ENCODE measurements around the gene C12orf57.
A peak's percentile ranks its signal among the peaks of the same experiment; 100 is the strongest.

The C12orf57 gene

DNA sequence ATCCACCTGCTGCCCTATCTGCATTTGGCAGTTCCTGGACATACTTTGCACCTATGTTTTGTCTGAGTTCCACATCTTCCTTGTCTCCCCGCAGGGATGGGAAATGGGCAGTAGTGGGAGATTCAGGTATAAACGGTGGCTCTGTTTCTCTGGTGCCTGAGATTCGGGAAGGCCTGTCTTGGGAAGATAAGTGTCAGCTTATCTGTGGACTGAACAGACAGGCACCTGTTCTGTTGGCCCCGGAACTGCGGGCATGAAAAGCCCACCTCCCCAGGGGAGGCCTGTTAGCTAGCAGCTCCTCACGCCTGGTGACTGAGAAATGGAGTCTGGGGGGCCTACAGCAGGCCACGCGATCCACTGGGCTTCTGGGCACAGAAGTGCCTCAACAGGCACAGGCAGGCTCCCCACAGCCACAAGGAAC is 20.8 kb downstream of the C12orf57 start:
- DNase-seq (ENCODE audit: low read depth in 2 of 2) = no peak

DNA sequence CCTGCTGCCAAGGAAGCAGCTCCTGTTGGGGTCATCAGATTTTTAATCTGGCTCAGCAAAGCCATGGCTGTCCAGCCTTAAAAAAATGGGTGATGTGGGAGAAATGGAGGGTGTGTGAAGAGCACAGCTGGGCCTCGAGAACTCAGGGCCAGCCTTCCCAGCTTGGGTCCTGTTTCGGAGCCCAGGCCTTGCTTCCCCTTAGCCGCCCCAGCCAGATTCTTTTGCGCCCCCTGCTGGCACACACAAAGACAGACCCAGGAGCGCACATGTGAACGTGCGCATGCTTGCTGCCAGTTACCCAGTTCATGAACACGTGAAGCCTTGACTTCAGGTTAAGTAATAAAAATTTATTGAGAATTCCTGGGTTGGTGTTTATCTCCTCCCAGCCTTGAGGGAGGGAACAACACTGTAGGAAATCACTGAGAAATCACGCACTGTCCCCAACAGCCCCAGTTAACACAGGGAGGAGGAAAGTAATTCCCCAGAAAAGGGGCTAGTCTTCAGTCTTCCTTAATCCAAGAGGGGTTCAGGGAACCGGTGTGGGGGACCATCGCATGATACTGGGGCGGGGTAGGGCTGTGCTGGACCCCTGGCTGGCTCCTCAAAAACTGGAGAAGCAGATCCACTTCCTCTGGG is 21.3 kb downstream of the C12orf57 start:
- peak; percentile 76 to 81 for DNase-seq (ENCODE audit: low read depth in 2 of 2)

DNA sequence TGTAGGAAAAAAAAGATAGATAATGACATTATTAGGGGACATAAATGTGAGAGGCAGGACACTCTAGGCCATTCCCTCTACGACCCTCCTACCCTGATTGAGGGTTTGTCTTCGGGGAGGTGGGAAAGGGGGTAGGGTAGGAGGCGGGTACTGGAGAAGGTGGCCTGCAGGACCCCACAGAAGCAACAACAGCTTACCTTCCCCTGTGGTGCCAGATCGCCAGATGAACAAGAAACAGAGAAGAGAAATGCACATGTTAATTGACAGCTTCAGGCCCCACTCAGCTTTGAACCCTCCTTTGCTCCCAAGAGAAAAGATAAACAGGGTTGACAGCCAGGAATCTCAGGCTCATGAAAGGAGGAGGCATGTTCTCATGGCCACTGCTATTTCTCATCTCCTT is 21.9 kb downstream of the C12orf57 start:
- DNase-seq (ENCODE audit: low read depth in 2 of 2) = no peak

DNA sequence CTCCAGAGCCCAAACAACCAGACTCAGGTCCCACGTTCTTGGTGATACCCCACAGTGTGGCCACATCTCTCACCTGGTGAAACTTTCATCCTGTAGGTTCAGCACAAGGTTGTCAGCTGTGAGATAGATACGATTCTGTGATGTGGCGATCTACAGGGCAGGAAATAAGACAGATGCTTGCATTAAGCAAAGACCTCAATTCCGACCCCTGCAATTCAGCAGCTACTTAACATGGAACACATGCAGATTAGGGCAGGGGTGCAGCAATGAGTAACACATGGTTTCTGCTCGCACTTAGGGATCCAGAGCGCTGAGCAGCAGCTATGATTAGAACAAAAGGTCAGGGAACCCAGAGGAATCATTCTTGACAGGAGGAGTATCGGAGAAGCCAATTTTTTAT is 22.5 kb downstream of the C12orf57 start:
- no peak for DNase-seq (ENCODE audit: low read depth in 2 of 2)

DNA sequence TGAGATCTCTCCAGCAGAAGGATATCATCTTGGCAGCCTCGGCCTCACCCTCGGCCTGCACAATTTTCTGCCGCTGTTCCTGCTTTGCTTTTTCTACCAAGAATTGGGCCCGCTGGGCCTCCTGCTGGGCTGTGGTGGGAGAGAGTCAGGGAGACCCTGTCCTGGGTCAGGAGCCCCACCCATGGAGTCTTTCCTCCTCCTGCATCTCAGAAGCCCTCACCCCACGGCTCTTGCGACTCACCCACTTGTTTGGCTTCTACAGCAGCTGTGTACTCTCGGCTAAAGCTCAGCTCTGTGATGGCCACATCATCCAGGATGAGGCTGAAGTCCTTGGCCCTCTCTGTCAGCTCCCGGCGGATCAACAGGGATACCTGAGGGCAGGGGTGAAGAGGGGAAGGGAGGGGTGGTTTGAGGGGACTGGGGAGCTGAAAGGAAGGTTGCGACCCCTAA is 23.9 kb downstream of the C12orf57 start:
- DNase-seq (ENCODE audit: low read depth in 2 of 2) = no peak

DNA sequence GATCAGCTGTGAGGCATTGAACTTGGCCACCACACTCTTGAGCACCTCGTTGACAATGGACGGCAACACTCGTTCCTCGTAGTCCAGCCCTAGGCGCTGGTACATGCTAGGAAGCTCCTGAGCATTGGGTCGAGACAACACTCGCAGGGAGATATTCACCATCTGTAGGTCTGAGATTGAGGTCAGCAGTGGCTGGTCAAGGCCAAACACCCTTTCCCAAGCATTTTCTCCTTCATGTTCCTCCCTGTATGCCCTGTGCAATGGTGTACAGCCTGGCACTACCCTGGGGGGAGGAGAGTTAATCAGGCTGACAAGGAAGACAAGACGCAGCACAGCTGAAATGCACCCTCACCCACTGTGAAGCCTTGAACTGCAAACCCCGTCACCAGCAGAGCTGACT is 24.6 kb downstream of the C12orf57 start:
- no peak for DNase-seq (ENCODE audit: low read depth in 2 of 2)

DNA sequence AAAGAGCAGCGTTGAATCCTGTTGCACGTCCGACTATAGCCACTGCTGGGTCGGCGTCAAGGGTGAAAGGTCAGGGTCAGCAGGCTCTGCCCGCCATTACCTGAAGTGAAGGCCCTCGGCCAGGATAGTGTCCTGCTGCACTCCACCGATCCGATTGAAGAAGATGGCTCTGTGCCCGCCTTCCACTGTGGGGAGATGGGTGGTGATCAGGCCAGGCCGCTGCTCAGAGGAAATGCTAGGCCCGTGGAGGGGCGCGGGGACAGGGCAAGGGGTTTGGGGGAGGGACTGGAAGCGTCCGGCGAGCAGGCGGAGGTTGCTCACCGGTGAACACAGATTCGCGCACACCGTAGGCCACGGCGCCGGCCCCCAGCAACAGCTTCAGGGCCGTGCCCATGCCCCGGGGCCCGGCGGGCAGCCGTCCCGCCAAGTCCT is 26.3 kb downstream of the C12orf57 start:
- no peak for DNase-seq (ENCODE audit: low read depth in 2 of 2)

DNA sequence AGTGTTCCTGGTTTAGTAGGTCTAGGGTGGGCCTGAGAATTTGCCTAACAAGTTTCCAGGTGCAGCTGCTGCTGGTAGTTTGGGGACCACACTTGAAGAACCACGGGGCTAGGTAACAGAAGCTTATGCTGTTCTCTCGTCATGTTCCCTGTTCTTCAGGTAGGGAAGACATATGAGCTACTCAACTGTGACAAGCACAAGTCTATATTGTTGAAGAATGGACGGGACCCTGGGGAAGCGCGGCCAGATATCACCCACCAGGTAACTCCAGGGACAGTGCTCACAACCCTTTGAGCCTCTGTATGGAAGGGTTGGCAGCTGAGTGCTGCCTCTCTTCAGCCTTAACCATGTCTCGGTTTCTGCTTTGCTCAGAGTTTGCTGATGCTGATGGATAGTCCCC is 30.4 kb downstream of the C12orf57 start:
- no peak for DNase-seq (ENCODE audit: low read depth in 2 of 2)

DNA sequence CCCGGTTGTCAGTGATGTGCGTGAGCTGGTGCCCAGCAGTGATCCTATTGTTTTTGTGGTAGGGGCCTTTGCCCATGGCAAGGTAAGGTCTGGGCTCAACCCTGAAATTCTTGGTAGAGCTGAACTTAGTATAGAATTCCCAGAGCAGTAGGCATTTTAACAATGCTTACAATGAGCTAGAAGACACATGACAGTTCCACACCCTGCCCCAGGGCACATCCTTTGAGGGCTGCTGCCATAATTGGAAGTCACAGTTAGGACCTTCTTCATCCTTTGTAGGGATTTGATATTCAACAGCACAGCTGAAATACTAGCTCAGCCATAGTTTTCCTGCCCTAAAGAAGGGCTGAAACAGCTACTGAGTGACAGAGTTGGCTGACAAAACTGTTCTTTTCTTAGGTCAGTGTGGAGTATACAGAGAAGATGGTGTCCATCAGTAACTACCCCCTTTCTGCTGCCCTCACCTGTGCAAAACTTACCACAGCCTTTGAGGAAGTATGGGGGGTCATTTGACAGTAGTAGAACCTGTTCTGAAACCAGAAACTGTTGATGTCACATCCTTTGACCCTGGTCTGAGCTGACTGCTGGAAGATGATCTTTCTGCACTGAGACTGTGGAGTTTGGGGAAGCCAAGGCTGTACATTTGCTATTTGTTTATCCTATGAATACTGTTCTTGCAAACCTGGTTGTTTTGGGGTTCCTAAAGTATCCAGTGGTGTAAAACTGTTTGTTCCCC is 31.6 kb downstream of the C12orf57 start:
- no peak for DNase-seq (ENCODE audit: low read depth in 2 of 2)

DNA sequence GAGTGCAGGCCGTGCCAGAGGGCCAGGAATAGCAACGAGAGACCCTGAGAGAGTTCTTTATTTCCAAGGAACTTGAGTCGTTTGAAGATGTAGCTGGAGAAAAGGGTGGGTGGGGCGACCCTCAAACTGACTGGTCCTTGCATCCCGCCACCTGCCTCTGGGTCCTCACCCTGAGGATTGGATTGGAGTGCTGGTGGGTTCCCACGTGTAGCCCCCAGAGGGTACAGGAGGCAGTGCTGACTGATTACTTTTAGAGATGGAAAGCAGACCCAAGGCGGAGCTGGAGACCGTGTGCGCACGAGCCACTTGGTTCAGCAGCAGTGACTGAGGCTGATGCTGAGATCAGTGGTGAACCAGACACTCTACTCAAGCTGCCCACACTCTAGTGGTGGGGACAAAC is 33.8 kb downstream of the C12orf57 start:
- no peak for DNase-seq (ENCODE audit: low read depth in 2 of 2)

DNA sequence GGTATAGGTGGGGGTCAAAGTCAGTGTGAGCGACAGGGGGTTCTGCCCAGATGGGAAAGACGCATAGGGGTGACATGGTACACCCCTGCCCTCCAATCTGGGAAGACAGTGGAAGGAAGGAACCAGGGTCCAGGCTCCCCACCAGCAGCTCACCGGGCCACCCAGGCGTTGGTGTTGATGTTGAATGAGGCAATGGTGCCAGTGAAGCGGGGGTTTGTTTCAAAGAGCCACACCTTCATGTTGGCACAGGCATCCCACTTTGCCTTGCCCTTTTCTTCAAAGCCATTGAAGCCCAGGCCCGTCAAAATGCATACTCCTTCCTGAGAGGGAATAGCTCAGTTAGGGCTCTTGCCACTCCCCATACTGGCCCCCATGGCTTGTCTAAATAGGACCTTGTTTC is 34.4 kb downstream of the C12orf57 start:
- DNase-seq (ENCODE audit: low read depth in 2 of 2) = no peak

DNA sequence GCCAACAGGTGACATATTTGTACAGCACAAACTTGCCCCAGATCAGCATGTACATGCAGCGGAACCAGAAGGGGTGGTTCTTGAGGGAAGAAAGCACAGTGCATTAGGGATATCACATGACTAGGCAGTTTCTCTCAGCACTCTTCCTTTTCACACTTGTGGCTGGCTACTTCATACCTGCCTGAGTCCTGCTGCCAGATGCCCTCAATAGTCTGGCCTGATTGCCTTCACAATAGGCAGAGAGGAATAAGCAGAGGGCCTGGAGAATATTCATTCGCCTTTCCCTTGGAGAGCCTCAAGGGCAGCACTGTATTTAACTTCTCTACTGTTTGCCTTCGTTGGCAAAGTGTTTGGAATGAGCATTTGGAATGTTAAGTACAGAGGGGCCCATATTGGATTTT is 34.8 kb downstream of the C12orf57 start:
- DNase-seq (ENCODE audit: low read depth in 2 of 2) = no peak

DNA sequence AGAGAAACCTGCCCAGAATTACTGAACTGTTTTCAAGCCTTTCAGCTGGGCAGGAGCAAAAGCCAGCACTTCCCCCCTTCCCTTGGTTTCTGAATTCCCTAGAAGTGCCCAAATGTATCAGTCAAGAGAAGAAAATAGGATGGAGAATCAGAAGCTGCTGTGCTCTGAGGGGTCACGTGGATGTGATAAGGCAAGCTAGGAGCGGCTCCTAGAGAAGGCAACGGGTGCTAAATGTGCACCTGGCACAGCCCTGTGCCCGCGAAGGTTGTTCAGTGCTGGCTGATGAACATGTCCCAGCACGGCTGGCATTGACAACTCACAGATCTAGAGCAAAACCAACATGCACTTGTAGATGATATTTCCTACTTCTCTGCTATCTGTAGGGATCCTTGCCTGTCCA is 35.2 kb downstream of the C12orf57 start:
- no peak for DNase-seq (ENCODE audit: low read depth in 2 of 2)

DNA sequence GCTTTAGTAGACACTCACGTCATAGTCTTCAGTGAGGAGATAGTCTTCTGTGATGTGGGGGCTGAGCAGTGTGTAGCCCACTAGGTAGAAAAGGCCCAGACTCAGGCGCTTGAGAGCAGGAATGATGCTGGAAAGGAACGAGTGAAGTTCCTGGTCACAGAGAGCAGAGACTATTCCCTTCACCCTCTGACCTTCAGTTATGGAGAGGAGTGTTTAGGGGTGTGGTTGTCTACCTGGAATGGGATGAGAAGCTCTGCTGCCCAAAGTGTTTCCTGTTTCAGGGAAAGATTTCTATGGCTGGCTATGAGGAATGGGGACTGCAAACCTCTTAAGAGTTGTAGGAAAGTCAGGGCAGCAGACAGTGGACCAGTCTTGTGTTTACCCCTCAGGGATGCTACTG is 35.6 kb downstream of the C12orf57 start:
- DNase-seq (ENCODE audit: low read depth in 2 of 2) = no peak

DNA sequence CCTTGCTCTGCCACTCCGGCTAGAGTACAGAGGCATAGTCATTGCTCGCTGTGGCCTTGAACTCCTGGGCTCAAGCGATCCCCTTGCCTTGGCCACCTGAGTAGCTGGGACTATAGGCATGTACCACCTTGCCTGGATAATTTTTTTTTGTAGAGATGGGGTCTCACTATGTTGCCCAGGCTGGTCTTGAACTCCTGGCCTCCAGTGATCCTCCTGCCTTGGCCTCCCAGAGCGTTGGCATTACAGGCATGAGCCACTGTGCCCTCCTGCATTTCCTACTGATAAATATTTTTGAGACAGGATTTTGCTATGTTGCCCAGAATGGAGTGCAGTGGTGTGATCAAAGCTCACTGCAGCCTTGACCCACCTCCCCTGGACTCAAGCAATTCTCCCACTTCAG is 36.3 kb downstream of the C12orf57 start:
- DNase-seq (ENCODE audit: low read depth in 2 of 2) = no peak

DNA sequence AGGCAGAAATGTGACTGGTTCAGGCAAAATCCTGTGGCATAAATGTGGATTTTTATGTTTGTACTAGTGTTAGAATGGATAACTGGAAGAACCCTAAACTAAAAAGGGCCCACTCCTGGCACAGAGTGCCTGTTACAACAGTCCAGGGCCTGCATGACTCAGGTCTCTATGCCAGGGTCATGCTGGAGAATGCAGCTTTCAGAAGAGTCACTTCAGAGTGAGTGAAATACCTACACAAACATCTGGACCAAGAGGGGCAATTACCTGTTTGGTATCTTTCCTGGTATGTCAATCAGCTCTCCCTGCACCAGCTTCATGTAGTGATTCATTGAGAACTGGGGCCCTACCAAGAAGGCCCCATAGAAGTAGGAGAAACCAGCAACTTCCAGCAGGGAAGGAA is 36.9 kb downstream of the C12orf57 start:
- no peak for DNase-seq (ENCODE audit: low read depth in 2 of 2)

DNA sequence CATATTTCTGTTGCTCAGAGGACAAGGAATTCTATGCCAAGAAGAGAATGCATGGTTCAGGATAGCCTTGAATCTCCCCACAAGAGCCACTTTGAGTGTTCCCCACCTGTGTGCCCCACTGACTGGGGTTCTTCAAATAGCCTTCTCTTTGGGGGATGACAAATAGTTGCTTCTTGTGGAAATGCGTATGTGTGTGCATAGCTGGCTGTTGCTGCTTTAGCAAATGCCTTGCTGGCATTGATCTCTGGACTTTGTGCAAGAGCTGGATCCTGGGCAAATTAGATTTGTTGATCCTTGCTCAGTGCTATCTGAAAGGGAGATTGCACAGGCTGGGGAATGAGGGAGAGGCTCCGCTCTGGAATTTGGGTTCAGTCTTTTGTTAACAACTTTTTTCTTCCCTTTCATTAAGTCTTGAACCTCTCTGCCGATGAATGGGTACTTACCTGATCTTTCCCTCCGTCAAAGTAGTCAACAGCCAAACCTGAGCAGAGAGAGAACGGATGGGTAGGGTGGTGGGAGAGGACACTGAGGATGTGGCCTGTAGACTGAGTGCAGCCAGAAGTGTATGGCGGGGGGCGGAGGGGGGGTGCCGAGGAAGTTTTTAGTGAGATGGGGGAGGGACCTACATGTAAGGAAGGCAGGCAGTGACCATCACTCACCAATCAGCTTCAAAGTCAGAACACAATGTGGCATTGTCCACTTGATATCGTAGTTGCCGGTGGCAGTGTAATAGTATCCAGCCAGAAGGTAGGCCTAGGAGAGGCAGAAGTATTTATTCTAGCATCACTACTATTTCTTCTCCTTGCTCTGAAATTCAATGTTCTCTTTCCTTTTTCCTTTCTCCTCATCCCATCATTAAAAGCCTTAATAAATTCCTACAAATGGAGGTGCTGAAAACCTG is 37.6 kb downstream of the C12orf57 start:
- no peak for DNase-seq (ENCODE audit: low read depth in 2 of 2)

DNA sequence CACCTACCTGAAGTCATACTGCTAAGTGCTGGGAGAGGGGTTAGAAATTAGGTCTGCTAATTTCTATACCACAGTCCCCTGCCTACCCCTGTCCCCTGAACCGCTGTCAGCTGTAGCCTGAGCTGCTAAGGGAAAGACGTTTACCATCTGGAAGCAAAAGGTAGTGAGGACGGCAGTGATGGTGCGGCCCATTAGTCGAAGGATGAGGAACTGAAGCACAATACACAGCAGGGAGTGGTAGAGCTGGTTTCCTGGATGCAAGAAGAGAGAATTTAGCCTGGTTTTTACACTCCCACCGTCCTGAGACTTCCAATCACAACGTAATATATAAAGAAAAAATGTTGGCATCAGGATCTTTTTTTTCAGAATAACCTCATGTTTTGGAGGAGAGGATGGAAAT is 38.7 kb downstream of the C12orf57 start:
- DNase-seq (ENCODE audit: low read depth in 2 of 2) = no peak

DNA sequence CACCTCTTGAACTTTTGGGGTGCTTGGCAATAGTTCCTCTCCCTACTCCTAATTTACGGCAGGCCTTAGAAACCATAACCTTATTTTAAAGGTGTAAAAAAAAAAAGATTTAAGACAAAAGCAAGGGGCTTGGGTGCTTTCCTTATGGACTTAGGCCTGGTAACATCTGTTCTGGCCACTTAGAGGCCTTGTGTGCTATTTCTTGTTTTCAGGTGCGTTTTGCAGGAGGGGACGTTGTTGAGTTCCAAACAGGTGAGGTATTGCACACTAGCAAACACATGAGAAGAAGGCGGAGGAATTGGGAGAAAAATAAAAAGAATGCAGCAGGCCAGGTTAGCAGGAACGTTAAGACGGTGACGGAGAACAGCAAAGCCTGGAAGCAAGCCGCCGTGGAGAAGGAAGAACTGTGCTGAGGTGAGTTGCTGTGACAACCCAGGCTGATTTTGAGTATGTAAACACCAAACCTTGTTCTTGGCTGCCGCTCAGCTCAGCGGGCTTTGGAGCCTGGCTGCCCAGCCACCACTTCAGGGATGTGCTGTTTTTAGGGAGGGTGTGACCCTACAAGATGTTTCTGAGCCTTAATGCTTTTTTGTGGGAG is 44.2 kb downstream of the C12orf57 start:
- DNase-seq (ENCODE audit: low read depth in 2 of 2) = no peak
